Neuronal stem cell (in vitro differentiated cells): Measurements from ENCODE around the gene CASP2.

ENCODE experiments used
- DNase-seq: peaks from one replicate; pipeline ENCODE4 v3.0.0-alpha.2; 2013; ENCODE audit warnings: low spot score
- H2AFZ ChIP-seq: one replicate; pipeline ENCODE4 v1.6.1; 2013; ENCODE audit warnings: mild to moderate bottlenecking, low read length, inconsistent platforms
- H2AK5ac ChIP-seq: 2 replicates; pipeline ENCODE4 v1.6.1; 2013; ENCODE audit warnings: low read depth, mild to moderate bottlenecking, inconsistent platforms, low read length, moderate library complexity, mixed read lengths
- H2BK120ac ChIP-seq: 2 replicates; pipeline ENCODE4 v1.6.1; 2013; ENCODE audit warnings: low read depth, mild to moderate bottlenecking, inconsistent platforms, low read length, moderate library complexity, mixed read lengths
- H2BK12ac ChIP-seq: one replicate; pipeline ENCODE4 v1.6.1; 2013; ENCODE audit warnings: low read length, inconsistent platforms
- H2BK15ac ChIP-seq: 2 replicates; pipeline ENCODE4 v1.6.1; 2013; ENCODE audit warnings: mild to moderate bottlenecking, low read length, inconsistent platforms, mixed read lengths
- H2BK5ac ChIP-seq: one replicate; pipeline ENCODE4 v1.6.1; 2013; ENCODE audit warnings: inconsistent platforms, mild to moderate bottlenecking, low read length, moderate library complexity
- H3K14ac ChIP-seq: one replicate; pipeline ENCODE4 v1.6.1; 2013; ENCODE audit warnings: low read length, inconsistent platforms
- H3K18ac ChIP-seq: 2 replicates; pipeline ENCODE4 v1.6.1; 2013; ENCODE audit warnings: low read length, inconsistent platforms
- H3K23ac ChIP-seq: 2 replicates; pipeline ENCODE4 v1.6.1; 2013; ENCODE audit warnings: low read depth, mild to moderate bottlenecking, mixed read lengths, low read length, inconsistent platforms; ENCODE audit not compliant: poor library complexity
- H3K27ac ChIP-seq: replicated peaks from 3 replicates; pipeline ENCODE4 v1.5.1; 2013; ENCODE audit warnings: low read length, inconsistent platforms
- H3K27me3 ChIP-seq, 3 experiments: 2 replicates each; pipeline ENCODE4 v1.6.1; 2013; ENCODE audit warnings: low read length in 3 of 3, mild to moderate bottlenecking in 2 of 3, inconsistent platforms in 1 of 3, low read depth in 1 of 3, mixed read lengths in 1 of 3, moderate library complexity in 1 of 3; ENCODE audit not compliant: control insufficient read depth in 3 of 3, insufficient read depth in 3 of 3
- H3K36me3 ChIP-seq, 2 donors: replicated peaks in 1 of 2; 2 replicates each; pipeline ENCODE4 v1.6.1; 2013; ENCODE audit warnings: low read length in 2 of 2; ENCODE audit not compliant: control insufficient read depth in 2 of 2, insufficient read depth in 2 of 2
- H3K4ac ChIP-seq: 2 replicates; pipeline ENCODE4 v1.6.1; 2013; ENCODE audit warnings: inconsistent platforms, mild to moderate bottlenecking, low read length, moderate library complexity
- H3K4me1 ChIP-seq, 2 donors: 1 replicate in 1 of 2; 2 replicates in 1 of 2; pipeline ENCODE4 v1.6.1; 2013; ENCODE audit warnings: low read length in 2 of 2, low read depth in 1 of 2; ENCODE audit not compliant: control insufficient read depth in 2 of 2, insufficient read depth in 1 of 2
- H3K4me2 ChIP-seq: one replicate; pipeline ENCODE4 v1.6.1; 2013; ENCODE audit warnings: mild to moderate bottlenecking, low read length, inconsistent platforms; ENCODE audit not compliant: insufficient read depth, poor library complexity, severe bottlenecking
- H3K4me3 ChIP-seq, 2 donors: 2 replicates each; pipeline ENCODE4 v1.5.1; 2013; ENCODE audit warnings: low read length in 2 of 2, mild to moderate bottlenecking in 2 of 2, inconsistent platforms in 1 of 2, moderate library complexity in 1 of 2
- H3K79me1 ChIP-seq: one replicate; pipeline ENCODE4 v1.6.1; 2013; ENCODE audit warnings: low read depth, mild to moderate bottlenecking, inconsistent platforms, low read length, moderate library complexity
- H3K9ac ChIP-seq: one replicate; pipeline ENCODE4 v1.6.1; 2013; ENCODE audit warnings: mild to moderate bottlenecking, low read depth, low read length, inconsistent platforms; ENCODE audit not compliant: poor library complexity
- H3K9me3 ChIP-seq, 2 donors: replicated peaks in 1 of 2; 2 replicates each; pipeline versions ENCODE3 to v1.6.1; 2013; ENCODE audit warnings: low read length in 2 of 2, mild to moderate bottlenecking in 2 of 2, inconsistent platforms in 1 of 2, low read depth in 1 of 2, mixed read lengths in 1 of 2, moderate library complexity in 1 of 2; ENCODE audit not compliant: control insufficient read depth in 2 of 2, insufficient read depth in 1 of 2
- H4K8ac ChIP-seq: one replicate; pipeline ENCODE4 v1.6.1; 2013; ENCODE audit warnings: low read depth, mild to moderate bottlenecking, inconsistent platforms, low read length, moderate library complexity
- H4K91ac ChIP-seq: one replicate; pipeline ENCODE4 v1.6.1; 2013; ENCODE audit warnings: low read length, low read depth, mild to moderate bottlenecking, inconsistent platforms; ENCODE audit not compliant: poor library complexity
- WGBS, 2 donors: extraction: QIAGEN DNeasy Blood & Tissue Kit; methylation state at CpG; one replicate each; pipeline ENCODE4 v1.1.7; 2013; ENCODE audit warnings: missing lambda C conversion rate in 2 of 2, mixed read lengths in 1 of 2; ENCODE audit not compliant: insufficient read length in 2 of 2, insufficient replicate concordance in 1 of 2; ENCODE audit errors: extremely low coverage in 2 of 2; 5-methylcytosine and 5-hydroxymethylcytosine counted together

The CASP2 gene

DNA sequence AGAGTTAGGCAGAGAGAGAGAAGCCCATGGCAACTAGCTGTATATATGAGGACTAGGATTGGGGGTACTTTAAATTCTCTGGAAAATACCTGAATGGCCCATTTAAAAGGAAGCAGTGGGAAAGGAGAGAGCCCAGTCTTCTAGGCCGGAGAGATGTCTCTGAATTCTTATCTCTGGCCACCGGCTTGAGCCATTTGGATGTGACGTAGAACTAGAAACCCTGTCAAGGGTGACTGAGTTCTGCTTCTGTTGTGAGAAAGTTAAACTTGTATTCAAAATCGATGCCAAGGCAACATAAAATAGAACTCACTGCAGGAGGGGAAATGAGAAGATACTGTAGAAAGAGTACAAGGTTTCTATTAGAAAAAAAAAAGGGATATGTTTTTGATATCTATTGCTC lies 31.2 kb upstream of the CASP2 start:
- Histone ChIP-seq H2BK5ac (no peak overlapping the region), H3K4me1 (no peaks in the 10 kb centered on the region), H2AFZ (no peak overlapping the region), H3K79me1 (no peaks in the 10 kb centered on the region), H3K27ac (no peak overlapping the region), H4K8ac (no peak overlapping the region), H3K27me3 (no peaks in the 10 kb centered on the region), H3K9me3 (peaks cover 0 to 3% of the 10 kb centered on the region in 2 donors), H3K14ac (no peak overlapping the region), H2BK15ac (no peak overlapping the region), H3K9ac (no peak overlapping the region), H2BK12ac (no peak overlapping the region), H2BK120ac (no peak overlapping the region), H2AK5ac (no peak overlapping the region), H3K4me2 (no peak overlapping the region), H3K23ac (no peak overlapping the region), H3K36me3 (no peaks in the 10 kb centered on the region), H3K18ac (no peak overlapping the region), H4K91ac (no peak overlapping the region), H3K4me3 (no peak overlapping the region), H3K4ac (no peak overlapping the region)
- DNase-seq: no peak
- whole genome bisulfite sequencing, 2 donors: no CpG with 5 or more reads among the region's 4 CpGs

DNA sequence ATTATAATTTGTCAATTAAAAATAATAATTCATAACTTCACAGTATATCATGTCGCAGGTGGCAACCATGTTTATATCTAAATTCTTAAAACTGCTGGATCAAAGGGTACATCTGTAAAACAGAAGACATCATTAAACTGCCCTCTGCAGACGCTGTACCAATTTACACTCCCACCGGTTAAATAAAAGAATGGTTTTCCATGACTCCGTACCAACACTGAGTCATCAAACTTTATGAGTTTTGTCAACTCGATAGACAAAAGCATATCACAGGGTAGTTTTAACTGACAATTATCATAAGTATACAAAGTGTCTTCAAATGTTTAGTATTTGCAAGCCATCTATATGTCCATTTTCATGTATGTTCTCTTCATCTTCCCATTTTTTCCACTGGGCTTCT lies 30.6 kb upstream of the CASP2 start:
- H3K4me3 ChIP-seq: no peak overlapping the region
- H3K79me1 ChIP-seq: no peaks in the 10 kb centered on the region
- H2BK15ac ChIP-seq: no peak overlapping the region
- no peaks in the 10 kb centered on the region for H3K4me1 ChIP-seq
- no CpG with 5 or more reads among the region's 5 CpGs for WGBS, 2 donors
- peaks cover 0 to 3% of the 10 kb centered on the region in 2 donors for H3K9me3 ChIP-seq
- no peak overlapping the region for H3K14ac ChIP-seq
- H3K27ac ChIP-seq: no peak overlapping the region
- no peaks in the 10 kb centered on the region for H3K36me3 ChIP-seq
- no peak overlapping the region for H2AFZ ChIP-seq
- H3K27me3 ChIP-seq: no peaks in the 10 kb centered on the region
- no peak for DNase-seq
- H3K18ac ChIP-seq: no peak overlapping the region
- no peak overlapping the region for H3K23ac ChIP-seq
- H3K4me2 ChIP-seq: no peak overlapping the region
- no peak overlapping the region for H3K9ac ChIP-seq
- no peak overlapping the region for H2BK120ac ChIP-seq
- H2AK5ac ChIP-seq: no peak overlapping the region
- H4K8ac ChIP-seq: no peak overlapping the region
- no peak overlapping the region for H3K4ac ChIP-seq
- H2BK12ac ChIP-seq: no peak overlapping the region
- no peak overlapping the region for H2BK5ac ChIP-seq
- H4K91ac ChIP-seq: no peak overlapping the region

DNA sequence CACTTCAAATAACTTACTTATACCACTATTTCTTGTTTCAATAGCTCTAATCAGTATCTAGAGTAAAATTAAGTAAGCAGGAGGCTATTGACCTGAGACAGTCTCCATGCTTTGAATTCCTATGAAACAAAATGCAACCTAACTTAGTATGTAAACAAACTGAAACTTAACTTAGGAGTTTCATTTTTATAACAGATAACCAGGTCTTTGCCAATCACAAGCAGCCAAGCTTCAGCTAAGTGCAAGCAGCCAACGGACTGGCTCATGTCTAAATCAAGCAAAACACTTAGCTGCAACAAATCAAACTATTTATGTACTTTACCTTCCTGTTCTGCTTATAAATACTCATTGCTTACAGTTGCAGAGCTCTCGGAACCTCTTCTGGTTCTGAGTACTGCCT lies 29.3 kb upstream of the CASP2 start:
- Histone ChIP-seq H3K27me3 (no peaks in the 10 kb centered on the region), H3K36me3 (no peaks in the 10 kb centered on the region), H2AFZ (no peak overlapping the region), H2BK120ac (no peak overlapping the region), H3K27ac (no peak overlapping the region), H3K4me3 (no peak overlapping the region), H2AK5ac (no peak overlapping the region), H4K8ac (no peak overlapping the region), H2BK5ac (no peak overlapping the region), H2BK12ac (no peak overlapping the region), H2BK15ac (no peak overlapping the region), H3K79me1 (peaks cover 2% of the 10 kb centered on the region), H3K23ac (no peak overlapping the region), H3K4me1 (peaks cover 0 to 1% of the 10 kb centered on the region in 2 donors), H4K91ac (no peak overlapping the region), H3K18ac (no peak overlapping the region), H3K9me3 (no peaks in the 10 kb centered on the region), H3K14ac (no peak overlapping the region), H3K4ac (no peak overlapping the region), H3K4me2 (no peak overlapping the region), H3K9ac (no peak overlapping the region)
- no peak for DNase-seq
- WGBS, 2 donors: no CpG with 5 or more reads among the region's 2 CpGs

DNA sequence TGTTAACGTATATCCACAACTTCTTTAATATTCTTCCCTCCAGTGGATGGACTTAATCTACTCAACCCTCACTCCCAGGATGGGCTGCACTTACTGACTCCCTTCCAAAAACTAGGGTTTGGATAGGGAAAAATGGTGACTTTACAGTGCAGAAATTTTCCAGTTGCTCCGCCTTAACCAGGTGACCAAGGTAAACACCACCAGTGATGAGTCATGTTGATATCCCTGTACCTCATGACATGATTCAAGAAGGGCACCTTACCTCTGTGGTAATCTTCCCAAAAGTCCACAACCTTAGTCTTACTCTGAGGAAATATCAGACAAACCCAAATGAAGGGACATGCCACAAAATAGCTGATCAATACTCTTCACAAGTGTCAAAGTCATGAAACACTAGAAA lies 28.4 kb upstream of the CASP2 start:
- H2BK5ac ChIP-seq: no peak overlapping the region
- no peak overlapping the region for H2BK12ac ChIP-seq
- H4K8ac ChIP-seq: no peak overlapping the region
- H3K27me3 ChIP-seq: no peaks in the 10 kb centered on the region
- no peak overlapping the region for H2BK120ac ChIP-seq
- no peak overlapping the region for H3K23ac ChIP-seq
- no peak overlapping the region for H2BK15ac ChIP-seq
- H2AK5ac ChIP-seq: no peak overlapping the region
- no peak overlapping the region for H2AFZ ChIP-seq
- H3K79me1 ChIP-seq: peaks cover 2% of the 10 kb centered on the region
- H3K4me2 ChIP-seq: no peak overlapping the region
- no peak overlapping the region for H3K27ac ChIP-seq
- H3K4me3 ChIP-seq: no peak overlapping the region
- peaks cover 0 to 3% of the 10 kb centered on the region in 2 donors for H3K4me1 ChIP-seq
- no peak overlapping the region for H3K14ac ChIP-seq
- no peaks in the 10 kb centered on the region for H3K9me3 ChIP-seq
- H3K4ac ChIP-seq: no peak overlapping the region
- DNase-seq: no peak
- no peak overlapping the region for H3K18ac ChIP-seq
- no peak overlapping the region for H4K91ac ChIP-seq
- H3K9ac ChIP-seq: no peak overlapping the region
- no CpG with 5 or more reads among the region's 2 CpGs for WGBS, 2 donors
- no peaks in the 10 kb centered on the region for H3K36me3 ChIP-seq
